ENCODE results near the gene C9orf153.

DNA sequence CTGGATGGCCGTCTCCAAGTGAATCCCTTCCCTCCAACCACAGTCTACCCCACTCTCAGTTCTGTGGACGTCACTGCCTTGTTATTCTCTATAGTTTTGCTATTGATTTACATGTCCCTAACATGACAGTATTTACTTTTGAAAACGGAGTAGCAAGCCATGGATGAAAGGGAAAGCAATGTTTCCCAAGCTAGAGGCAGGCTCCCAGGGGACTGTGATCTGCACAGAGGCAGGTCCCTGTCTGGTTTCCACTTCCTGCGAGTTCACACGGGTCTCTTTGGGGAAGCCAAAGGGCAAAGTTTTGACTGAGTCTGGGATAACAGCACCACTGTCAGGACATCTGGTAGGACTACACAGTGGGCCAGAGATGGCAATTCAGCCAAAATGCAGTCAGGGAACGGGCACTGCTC is 12.7 kb downstream of the C9orf153 start:
- no peak for TF ChIP-seq EZH2 (IDR thresholded peaks at IDR 0.05)
- TF ChIP-seq POLR2AphosphoS5 (IDR thresholded peaks at IDR 0.05; ENCODE audit: borderline replicate concordance, low read depth, low read length) = no peak
